Measurements from ENCODE around the gene KLHDC4. TPM values are rescaled to one million over a fixed set of nuclear protein-coding genes. Genes with fewer than 3 reads are reported as not detected.

Gene KLHDC4
- total and polyA plus RNA-seq, 9 of the 15 experiments (the other 6 are each of a cell fraction or from before 2014, with no cell fraction given): 1.3 to 68.1 (median 32.8) TPM

DNA sequence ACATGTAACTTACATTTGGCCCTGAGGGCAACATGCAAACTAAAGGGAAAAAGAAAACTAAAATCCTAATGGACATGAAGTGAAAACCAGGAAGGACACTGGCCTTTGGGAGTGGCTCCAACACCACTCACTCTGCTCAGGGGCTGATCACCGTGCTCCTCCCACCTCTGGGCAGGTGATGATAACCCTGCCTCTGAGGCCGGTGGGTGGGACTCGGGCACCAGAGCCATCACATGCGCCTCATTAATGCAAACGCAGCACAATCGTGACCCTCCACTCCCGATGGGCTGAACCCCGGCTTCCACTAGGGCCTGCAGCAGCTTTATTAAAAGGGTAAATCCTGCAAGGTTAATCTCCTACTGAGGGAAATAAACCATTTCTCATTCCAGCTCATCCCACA is 4.7 kb downstream of the KLHDC4 start (continued):
- peak; percentile 86 for TF ChIP-seq ZNF316 (IDR thresholded peaks at IDR 0.05)
- TF ChIP-seq ZNF239 (CRISPR knock-in tag; IDR thresholded peaks at IDR 0.05): no peak
- no peak for TF ChIP-seq FOXP1 (CRISPR knock-in tag; IDR thresholded peaks at IDR 0.05)
- TF ChIP-seq MAFG (tag; conservative IDR thresholded peaks at IDR 0.05): 0 out of 2 replicates have a peak, but pooled peaks have one; percentile 19
- TF ChIP-seq KDM1A (IDR thresholded peaks at IDR 0.05): no peak
- TF ChIP-seq, protein P1, sequence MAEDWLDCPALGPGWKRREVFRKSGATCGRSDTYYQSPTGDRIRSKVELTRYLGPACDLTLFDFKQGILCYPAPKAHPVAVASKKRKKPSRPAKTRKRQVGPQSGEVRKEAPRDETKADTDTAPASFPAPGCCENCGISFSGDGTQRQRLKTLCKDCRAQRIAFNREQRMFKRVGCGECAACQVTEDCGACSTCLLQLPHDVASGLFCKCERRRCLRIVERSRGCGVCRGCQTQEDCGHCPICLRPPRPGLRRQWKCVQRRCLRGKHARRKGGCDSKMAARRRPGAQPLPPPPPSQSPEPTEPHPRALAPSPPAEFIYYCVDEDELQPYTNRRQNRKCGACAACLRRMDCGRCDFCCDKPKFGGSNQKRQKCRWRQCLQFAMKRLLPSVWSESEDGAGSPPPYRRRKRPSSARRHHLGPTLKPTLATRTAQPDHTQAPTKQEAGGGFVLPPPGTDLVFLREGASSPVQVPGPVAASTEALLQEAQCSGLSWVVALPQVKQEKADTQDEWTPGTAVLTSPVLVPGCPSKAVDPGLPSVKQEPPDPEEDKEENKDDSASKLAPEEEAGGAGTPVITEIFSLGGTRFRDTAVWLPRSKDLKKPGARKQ (CRISPR knock-in tag; IDR thresholded peaks at IDR 0.05): no peak
- TF ChIP-seq, protein P2, sequence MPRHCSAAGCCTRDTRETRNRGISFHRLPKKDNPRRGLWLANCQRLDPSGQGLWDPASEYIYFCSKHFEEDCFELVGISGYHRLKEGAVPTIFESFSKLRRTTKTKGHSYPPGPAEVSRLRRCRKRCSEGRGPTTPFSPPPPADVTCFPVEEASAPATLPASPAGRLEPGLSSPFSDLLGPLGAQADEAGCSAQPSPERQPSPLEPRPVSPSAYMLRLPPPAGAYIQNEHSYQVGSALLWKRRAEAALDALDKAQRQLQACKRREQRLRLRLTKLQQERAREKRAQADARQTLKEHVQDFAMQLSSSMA (CRISPR knock-in tag; IDR thresholded peaks at IDR 0.05): no peak
- TF ChIP-seq, protein P3, sequence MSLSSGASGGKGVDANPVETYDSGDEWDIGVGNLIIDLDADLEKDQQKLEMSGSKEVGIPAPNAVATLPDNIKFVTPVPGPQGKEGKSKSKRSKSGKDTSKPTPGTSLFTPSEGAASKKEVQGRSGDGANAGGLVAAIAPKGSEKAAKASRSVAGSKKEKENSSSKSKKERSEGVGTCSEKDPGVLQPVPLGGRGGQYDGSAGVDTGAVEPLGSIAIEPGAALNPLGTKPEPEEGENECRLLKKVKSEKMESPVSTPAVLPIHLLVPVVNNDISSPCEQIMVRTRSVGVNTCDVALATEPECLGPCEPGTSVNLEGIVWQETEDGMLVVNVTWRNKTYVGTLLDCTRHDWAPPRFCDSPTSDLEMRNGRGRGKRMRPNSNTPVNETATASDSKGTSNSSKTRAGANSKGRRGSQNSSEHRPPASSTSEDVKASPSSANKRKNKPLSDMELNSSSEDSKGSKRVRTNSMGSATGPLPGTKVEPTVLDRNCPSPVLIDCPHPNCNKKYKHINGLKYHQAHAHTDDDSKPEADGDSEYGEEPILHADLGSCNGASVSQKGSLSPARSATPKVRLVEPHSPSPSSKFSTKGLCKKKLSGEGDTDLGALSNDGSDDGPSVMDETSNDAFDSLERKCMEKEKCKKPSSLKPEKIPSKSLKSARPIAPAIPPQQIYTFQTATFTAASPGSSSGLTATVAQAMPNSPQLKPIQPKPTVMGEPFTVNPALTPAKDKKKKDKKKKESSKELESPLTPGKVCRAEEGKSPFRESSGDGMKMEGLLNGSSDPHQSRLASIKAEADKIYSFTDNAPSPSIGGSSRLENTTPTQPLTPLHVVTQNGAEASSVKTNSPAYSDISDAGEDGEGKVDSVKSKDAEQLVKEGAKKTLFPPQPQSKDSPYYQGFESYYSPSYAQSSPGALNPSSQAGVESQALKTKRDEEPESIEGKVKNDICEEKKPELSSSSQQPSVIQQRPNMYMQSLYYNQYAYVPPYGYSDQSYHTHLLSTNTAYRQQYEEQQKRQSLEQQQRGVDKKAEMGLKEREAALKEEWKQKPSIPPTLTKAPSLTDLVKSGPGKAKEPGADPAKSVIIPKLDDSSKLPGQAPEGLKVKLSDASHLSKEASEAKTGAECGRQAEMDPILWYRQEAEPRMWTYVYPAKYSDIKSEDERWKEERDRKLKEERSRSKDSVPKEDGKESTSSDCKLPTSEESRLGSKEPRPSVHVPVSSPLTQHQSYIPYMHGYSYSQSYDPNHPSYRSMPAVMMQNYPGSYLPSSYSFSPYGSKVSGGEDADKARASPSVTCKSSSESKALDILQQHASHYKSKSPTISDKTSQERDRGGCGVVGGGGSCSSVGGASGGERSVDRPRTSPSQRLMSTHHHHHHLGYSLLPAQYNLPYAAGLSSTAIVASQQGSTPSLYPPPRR (CRISPR knock-in tag; IDR thresholded peaks at IDR 0.05; ENCODE audit: borderline replicate concordance): no peak
- TF ChIP-seq PCBP1 (IDR thresholded peaks at IDR 0.05; ENCODE audit: low read depth, low read length, poor library complexity, severe bottlenecking): no peak
- no peak for TF ChIP-seq SMAD4 (CRISPR knock-in tag; conservative IDR thresholded peaks at IDR 0.05)
- TF ChIP-seq, protein P4, sequence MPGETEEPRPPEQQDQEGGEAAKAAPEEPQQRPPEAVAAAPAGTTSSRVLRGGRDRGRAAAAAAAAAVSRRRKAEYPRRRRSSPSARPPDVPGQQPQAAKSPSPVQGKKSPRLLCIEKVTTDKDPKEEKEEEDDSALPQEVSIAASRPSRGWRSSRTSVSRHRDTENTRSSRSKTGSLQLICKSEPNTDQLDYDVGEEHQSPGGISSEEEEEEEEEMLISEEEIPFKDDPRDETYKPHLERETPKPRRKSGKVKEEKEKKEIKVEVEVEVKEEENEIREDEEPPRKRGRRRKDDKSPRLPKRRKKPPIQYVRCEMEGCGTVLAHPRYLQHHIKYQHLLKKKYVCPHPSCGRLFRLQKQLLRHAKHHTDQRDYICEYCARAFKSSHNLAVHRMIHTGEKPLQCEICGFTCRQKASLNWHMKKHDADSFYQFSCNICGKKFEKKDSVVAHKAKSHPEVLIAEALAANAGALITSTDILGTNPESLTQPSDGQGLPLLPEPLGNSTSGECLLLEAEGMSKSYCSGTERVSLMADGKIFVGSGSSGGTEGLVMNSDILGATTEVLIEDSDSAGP (CRISPR knock-in tag; IDR thresholded peaks at IDR 0.05): no peak
- TF ChIP-seq PHF20 (IDR thresholded peaks at IDR 0.05; ENCODE audit: partially characterized antibody): no peak
- TF ChIP-seq NFIX (CRISPR knock-in tag; IDR thresholded peaks at IDR 0.05; ENCODE audit: low read depth): no peak
- TF ChIP-seq ZNF507 (tag; conservative IDR thresholded peaks at IDR 0.05): no peak
- TF ChIP-seq MEF2D (tag; conservative IDR thresholded peaks at IDR 0.05; ENCODE audit: low read depth): no peak
- TF ChIP-seq, protein P5, sequence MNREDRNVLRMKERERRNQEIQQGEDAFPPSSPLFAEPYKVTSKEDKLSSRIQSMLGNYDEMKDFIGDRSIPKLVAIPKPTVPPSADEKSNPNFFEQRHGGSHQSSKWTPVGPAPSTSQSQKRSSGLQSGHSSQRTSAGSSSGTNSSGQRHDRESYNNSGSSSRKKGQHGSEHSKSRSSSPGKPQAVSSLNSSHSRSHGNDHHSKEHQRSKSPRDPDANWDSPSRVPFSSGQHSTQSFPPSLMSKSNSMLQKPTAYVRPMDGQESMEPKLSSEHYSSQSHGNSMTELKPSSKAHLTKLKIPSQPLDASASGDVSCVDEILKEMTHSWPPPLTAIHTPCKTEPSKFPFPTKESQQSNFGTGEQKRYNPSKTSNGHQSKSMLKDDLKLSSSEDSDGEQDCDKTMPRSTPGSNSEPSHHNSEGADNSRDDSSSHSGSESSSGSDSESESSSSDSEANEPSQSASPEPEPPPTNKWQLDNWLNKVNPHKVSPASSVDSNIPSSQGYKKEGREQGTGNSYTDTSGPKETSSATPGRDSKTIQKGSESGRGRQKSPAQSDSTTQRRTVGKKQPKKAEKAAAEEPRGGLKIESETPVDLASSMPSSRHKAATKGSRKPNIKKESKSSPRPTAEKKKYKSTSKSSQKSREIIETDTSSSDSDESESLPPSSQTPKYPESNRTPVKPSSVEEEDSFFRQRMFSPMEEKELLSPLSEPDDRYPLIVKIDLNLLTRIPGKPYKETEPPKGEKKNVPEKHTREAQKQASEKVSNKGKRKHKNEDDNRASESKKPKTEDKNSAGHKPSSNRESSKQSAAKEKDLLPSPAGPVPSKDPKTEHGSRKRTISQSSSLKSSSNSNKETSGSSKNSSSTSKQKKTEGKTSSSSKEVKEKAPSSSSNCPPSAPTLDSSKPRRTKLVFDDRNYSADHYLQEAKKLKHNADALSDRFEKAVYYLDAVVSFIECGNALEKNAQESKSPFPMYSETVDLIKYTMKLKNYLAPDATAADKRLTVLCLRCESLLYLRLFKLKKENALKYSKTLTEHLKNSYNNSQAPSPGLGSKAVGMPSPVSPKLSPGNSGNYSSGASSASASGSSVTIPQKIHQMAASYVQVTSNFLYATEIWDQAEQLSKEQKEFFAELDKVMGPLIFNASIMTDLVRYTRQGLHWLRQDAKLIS (CRISPR knock-in tag; IDR thresholded peaks at IDR 0.05): no peak
